Loucy (cell line): ENCODE results near the gene MRTFA.

Experiments
- H2AFZ ChIP-seq: fragments of 200-600 bp; sonication (generic); 2 replicates; pipeline ENCODE4 v1.6.0; 2016; ENCODE audit warnings: antibody characterized with exemption, mild to moderate bottlenecking, low read length, moderate library complexity
- H3F3A ChIP-seq: fragments of 200-600 bp; 2 replicates; pipeline ENCODE4 v1.6.0; 2016; ENCODE audit warnings: antibody characterized with exemption, low read depth, mild to moderate bottlenecking
- H3K27me3 ChIP-seq: fragments of 200-600 bp; sonication (generic); 2 replicates; pipeline ENCODE4 v1.6.1; 2014; ENCODE audit warnings: low read length, mild to moderate bottlenecking; ENCODE audit not compliant: insufficient read depth, poor library complexity, severe bottlenecking
- H3K36me3 ChIP-seq: fragments of 200-600 bp; sonication (generic); 2 replicates; pipeline ENCODE4 v1.6.1; 2016; ENCODE audit warnings: low read length; ENCODE audit not compliant: insufficient read depth
- H3K4me1 ChIP-seq: fragments of 200-600 bp; sonication (generic); 2 replicates; pipeline ENCODE4 v1.5.1; 2014; ENCODE audit warnings: low read length, mild to moderate bottlenecking; ENCODE audit not compliant: insufficient read depth, poor library complexity, severe bottlenecking
- H3K4me2 ChIP-seq: fragments of 200-600 bp; sonication (generic); 2 replicates; pipeline ENCODE4 v1.6.0; 2014; ENCODE audit warnings: antibody characterized with exemption, low read length, low read depth, mild to moderate bottlenecking; ENCODE audit not compliant: poor library complexity, severe bottlenecking
- H3K4me3 ChIP-seq: fragments of 200-600 bp; sonication (generic); 2 replicates; pipeline ENCODE4 v1.5.1; 2014; ENCODE audit warnings: low read length, mild to moderate bottlenecking, mixed read lengths; ENCODE audit not compliant: poor library complexity, severe bottlenecking
- H3K79me2 ChIP-seq: fragments of 200-600 bp; sonication (generic); 2 replicates; pipeline ENCODE4 v1.6.1; 2014; ENCODE audit warnings: low read length; ENCODE audit not compliant: insufficient read depth
- H3K9ac ChIP-seq: fragments of 200-600 bp; sonication (generic); 2 replicates; pipeline ENCODE4 v1.6.0; 2014; ENCODE audit warnings: mild to moderate bottlenecking, low read depth, low read length, moderate library complexity; ENCODE audit not compliant: poor library complexity, severe bottlenecking
- H3K9me2 ChIP-seq: fragments of 200-600 bp; sonication (generic); replicated peaks from 2 replicates; pipeline ENCODE4 v1.6.1; 2016; ENCODE audit warnings: low read depth, low read length, mixed read lengths
- H3K9me3 ChIP-seq: fragments of 200-600 bp; sonication (generic); 2 replicates; pipeline ENCODE4 v1.6.1; 2014; ENCODE audit warnings: mild to moderate bottlenecking, antibody characterized with exemption, low read length, low read depth; ENCODE audit not compliant: insufficient read depth
- H4K20me1 ChIP-seq: fragments of 200-600 bp; sonication (generic); 2 replicates; pipeline ENCODE4 v1.6.0; 2014; ENCODE audit warnings: antibody characterized with exemption, low read length, mild to moderate bottlenecking; ENCODE audit not compliant: insufficient read depth, poor library complexity, severe bottlenecking
- CTCF ChIP-seq: fragments of 200-600 bp; sonication (generic); conservative IDR thresholded peaks from 2 replicates; pipeline ENCODE4 v1.5.1; 2014; ENCODE audit warnings: mild to moderate bottlenecking, antibody characterized with exemption, low read length
- EZH2phosphoT487 ChIP-seq: fragments of 200-600 bp; IDR thresholded peaks from 2 replicates; pipeline ENCODE4 v1.6.1; 2018; ENCODE audit warnings: antibody characterized with exemption, mild to moderate bottlenecking, moderate library complexity, borderline replicate concordance

The MRTFA gene

DNA sequence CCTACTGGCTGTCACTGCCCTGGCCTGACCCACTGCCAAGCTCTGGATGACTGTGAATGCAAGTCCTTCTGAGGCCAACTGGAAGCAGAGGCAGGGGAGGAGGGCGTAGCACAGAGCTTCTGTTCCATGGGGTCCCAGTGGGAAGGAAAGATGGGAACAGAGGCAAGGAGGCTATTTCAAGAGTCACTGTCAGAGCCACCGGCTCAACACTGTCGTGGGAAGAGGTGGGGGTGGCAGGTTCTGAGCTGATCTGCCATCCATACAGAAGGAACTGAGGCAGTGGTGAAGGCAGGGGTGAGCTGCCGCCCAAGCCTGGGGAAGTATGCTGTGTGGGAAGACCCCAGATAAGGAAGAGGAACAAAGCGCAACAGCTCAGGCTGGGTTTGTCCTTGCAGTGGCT is 211.4 kb downstream of the MRTFA start:
- Histone ChIP-seq H3K9me3 (no peaks in the 10 kb centered on the region), H3K36me3 (peaks cover 100% of the 10 kb centered on the region; the same call in 1 of the 2 replicates), H3K27me3 (no peaks in the 10 kb centered on the region), H3K4me2 (no peak overlapping the region), H3K9ac (no peak overlapping the region), H3K4me3 (no peak overlapping the region), H3K4me1 (no peaks in the 10 kb centered on the region), H4K20me1 (no peaks in the 10 kb centered on the region), H3F3A (no peaks in the 10 kb centered on the region), H3K9me2 (no peaks in the 10 kb centered on the region), H2AFZ (no peak overlapping the region), H3K79me2 (no peaks in the 10 kb centered on the region)
- TF ChIP-seq CTCF, result no peak
- TF ChIP-seq EZH2phosphoT487, result no peak

GRCh38 chr22:40423882-40424640 is 212.5 kb downstream of the MRTFA start:
- no peaks in the 10 kb centered on the region for H3F3A ChIP-seq
- H3K9me3 ChIP-seq, result no peaks in the 10 kb centered on the region
- no peaks in the 10 kb centered on the region for H3K79me2 ChIP-seq
- TF ChIP-seq CTCF (no peak), EZH2phosphoT487 (no peak)
- no peak overlapping the region for H3K9ac ChIP-seq
- H3K36me3 ChIP-seq, result peaks cover 100% of the 10 kb centered on the region; the same call in 1 of the 2 replicates
- H3K4me1 ChIP-seq, result no peaks in the 10 kb centered on the region
- no peaks in the 10 kb centered on the region for H4K20me1 ChIP-seq
- H2AFZ ChIP-seq, result no peak overlapping the region
- no peak overlapping the region for H3K4me2 ChIP-seq
- no peaks in the 10 kb centered on the region for H3K27me3 ChIP-seq
- no peaks in the 10 kb centered on the region for H3K9me2 ChIP-seq
- no peak overlapping the region for H3K4me3 ChIP-seq

DNA sequence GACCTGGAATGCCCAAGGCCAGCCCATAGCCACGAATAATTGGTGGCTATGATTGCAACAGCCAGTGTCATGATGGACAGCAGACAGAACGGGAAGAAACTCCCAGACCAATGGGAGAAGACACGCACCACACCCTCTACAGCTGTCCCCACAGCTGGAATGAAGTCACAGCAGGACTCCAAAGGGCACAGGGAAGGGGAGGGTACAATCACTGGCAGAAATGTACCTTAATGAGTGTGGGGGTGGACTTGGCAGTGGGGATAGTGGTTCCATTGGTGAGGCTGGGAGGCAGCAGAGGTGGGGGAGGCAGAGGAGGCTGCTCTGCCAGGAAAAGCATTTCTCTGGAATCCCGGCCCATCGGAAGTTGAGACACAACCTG is 213.2 kb downstream of the MRTFA start:
- Histone ChIP-seq H3K9me2 (no peaks in the 10 kb centered on the region), H3K9me3 (no peaks in the 10 kb centered on the region), H2AFZ (no peak overlapping the region), H3K36me3 (peaks cover 98% of the 10 kb centered on the region; the same call in 1 of the 2 replicates), H3K9ac (no peak overlapping the region), H3K4me3 (no peak overlapping the region), H3K4me2 (no peak overlapping the region), H3K27me3 (no peaks in the 10 kb centered on the region), H3F3A (no peaks in the 10 kb centered on the region), H4K20me1 (no peaks in the 10 kb centered on the region), H3K4me1 (no peaks in the 10 kb centered on the region), H3K79me2 (no peaks in the 10 kb centered on the region)
- no peak for TF ChIP-seq EZH2phosphoT487
- TF ChIP-seq CTCF, result no peak
